ENCODE measurements around the gene LTC4S.

The LTC4S gene

DNA sequence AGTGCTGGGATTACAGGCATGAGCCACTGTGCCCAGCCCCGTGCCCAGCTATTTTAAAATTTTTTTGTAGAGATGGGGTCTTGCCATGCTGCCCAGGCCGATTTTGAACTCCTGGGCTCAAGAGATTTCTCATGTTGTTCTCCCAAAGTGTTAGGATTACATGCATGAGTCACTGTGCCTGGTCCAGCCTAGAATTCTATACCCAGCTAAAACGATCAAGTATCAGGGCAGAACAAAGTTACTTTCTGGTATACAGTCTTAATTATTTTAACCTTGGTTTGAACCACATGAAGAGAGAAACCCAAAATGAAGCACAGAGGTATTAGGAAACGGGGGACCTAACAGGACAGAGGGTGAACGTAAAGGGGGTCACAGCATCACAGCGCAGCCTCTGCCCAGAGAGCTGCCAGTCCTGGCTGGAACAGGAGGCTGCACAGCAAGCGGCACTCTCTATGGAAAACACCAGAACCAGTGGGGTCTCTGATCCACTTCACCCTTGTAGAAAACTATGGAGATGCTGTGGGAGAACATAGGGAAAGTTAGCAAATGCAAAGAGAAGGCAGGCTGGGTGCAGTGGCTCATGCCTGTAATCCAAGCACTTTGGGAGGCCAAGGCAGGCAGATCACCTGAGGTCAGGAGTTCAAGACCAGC is 37.2 kb downstream of the LTC4S start:
- Histone ChIP-seq H3K4me1 (ENCODE audit: low read depth, poor library complexity, severe bottlenecking) (no peaks in the 10 kb centered on the region), H3K27me3 (ENCODE audit: insufficient read depth, low read depth) (no peaks in the 10 kb centered on the region), H3K9ac (no peak overlapping the region), H3K79me2 (ENCODE audit: insufficient read depth, low read depth) (no peaks in the 10 kb centered on the region), H3K36me3 (ENCODE audit: insufficient read depth) (no peaks in the 10 kb centered on the region; the same call in 1 of the 2 replicates), H2AFZ (ENCODE audit: low read depth) (no peak overlapping the region), H3K27ac (no peak overlapping the region), H4K20me1 (ENCODE audit: insufficient read depth) (no peaks in the 10 kb centered on the region), H3K4me2 (no peak overlapping the region), H3K4me3 (IDR thresholded peaks at IDR 0.05; ENCODE audit: insufficient read depth, low read depth, low read length) (no peak overlapping the region)
- TF ChIP-seq, protein P1, sequence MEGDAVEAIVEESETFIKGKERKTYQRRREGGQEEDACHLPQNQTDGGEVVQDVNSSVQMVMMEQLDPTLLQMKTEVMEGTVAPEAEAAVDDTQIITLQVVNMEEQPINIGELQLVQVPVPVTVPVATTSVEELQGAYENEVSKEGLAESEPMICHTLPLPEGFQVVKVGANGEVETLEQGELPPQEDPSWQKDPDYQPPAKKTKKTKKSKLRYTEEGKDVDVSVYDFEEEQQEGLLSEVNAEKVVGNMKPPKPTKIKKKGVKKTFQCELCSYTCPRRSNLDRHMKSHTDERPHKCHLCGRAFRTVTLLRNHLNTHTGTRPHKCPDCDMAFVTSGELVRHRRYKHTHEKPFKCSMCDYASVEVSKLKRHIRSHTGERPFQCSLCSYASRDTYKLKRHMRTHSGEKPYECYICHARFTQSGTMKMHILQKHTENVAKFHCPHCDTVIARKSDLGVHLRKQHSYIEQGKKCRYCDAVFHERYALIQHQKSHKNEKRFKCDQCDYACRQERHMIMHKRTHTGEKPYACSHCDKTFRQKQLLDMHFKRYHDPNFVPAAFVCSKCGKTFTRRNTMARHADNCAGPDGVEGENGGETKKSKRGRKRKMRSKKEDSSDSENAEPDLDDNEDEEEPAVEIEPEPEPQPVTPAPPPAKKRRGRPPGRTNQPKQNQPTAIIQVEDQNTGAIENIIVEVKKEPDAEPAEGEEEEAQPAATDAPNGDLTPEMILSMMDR (conservative IDR thresholded peaks at IDR 0.05; ENCODE audit: low read depth, low read length): no peak

DNA sequence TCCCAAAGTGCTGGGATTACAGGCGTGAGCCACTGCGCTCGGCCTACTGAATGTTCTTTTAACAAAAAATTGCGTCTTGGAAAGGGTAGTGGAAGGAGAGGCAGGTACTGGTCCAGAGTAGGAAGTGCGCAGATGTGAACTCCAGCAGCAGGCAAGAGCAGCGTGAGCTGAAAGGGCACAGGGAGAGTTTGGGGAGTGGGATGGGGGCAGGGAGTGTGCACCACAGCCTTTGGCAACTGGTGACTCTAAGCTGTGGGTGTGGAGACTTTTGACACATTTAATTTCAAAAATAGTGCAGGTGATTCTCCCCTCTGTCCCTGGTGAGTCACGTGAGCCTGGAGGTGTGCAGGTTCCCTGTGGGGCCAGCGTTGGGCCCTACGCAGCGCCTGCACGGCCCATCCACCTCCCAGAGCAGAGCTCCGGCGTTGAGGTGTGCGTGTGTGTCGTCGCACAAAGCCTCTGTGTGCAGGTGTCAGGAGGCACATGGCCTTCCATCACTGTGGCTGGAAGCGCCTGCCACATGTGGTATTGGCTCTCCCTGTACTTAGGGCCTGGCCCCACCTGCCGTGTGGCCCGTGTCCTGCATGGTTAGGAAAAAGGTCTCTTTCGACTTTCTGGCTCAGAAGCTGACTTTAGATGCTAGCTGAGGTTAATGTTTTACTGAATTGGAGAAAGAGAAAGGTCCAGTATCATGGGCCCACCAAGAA is 38.4 kb downstream of the LTC4S start:
- H3K27me3 ChIP-seq (ENCODE audit: insufficient read depth, low read depth): no peaks in the 10 kb centered on the region
- H3K27ac ChIP-seq: no peak overlapping the region
- H3K4me1 ChIP-seq (ENCODE audit: low read depth, poor library complexity, severe bottlenecking): peaks cover 5% of the 10 kb centered on the region
- no peak overlapping the region for H3K4me2 ChIP-seq
- no peaks in the 10 kb centered on the region; the same call in 1 of the 2 replicates for H3K36me3 ChIP-seq (ENCODE audit: insufficient read depth)
- H4K20me1 ChIP-seq (ENCODE audit: insufficient read depth): no peaks in the 10 kb centered on the region
- TF ChIP-seq, protein P1 (conservative IDR thresholded peaks at IDR 0.05; ENCODE audit: low read depth, low read length): no peak
- no peak overlapping the region for H3K9ac ChIP-seq
- H2AFZ ChIP-seq (ENCODE audit: low read depth): no peak overlapping the region
- H3K4me3 ChIP-seq (IDR thresholded peaks at IDR 0.05; ENCODE audit: insufficient read depth, low read depth, low read length): no peak overlapping the region
- H3K79me2 ChIP-seq (ENCODE audit: insufficient read depth, low read depth): no peaks in the 10 kb centered on the region

DNA sequence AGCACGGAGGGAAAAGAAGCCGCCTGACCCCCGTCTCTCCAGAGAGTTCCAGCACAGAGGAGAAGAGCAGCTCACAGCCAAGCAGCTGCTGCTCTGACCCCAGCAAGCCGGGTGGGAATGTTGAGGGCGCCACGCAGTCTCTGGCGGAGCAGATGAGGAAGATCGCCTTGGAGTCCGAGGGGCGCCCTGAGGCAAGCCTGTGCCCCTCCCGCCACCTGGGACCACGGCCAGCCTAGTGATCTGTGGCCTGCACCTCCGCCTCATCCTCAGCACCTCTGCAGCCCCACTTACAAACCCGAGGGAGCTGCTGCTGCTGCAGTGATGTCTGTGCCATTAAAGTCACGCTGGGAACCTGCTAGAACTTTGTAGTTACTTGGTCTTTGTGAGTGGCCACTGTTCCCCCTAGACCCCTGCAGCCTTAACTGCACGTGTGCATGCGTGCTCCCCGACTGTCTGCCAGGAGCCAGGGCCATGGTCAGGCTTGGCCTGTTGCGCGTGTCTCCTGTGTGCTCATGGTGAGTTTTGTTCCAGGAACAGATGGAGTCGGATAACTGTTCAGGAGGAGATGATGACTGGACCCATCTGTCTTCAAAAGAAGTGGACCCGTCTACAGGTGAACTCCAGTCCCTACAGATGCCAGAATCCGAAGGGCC is 39.4 kb downstream of the LTC4S start:
- Histone ChIP-seq H4K20me1 (ENCODE audit: insufficient read depth) (no peaks in the 10 kb centered on the region), H3K27ac (no peak overlapping the region), H3K27me3 (ENCODE audit: insufficient read depth, low read depth) (no peaks in the 10 kb centered on the region), H3K4me1 (ENCODE audit: low read depth, poor library complexity, severe bottlenecking) (peaks cover 5% of the 10 kb centered on the region), H3K79me2 (ENCODE audit: insufficient read depth, low read depth) (no peaks in the 10 kb centered on the region), H3K4me3 (IDR thresholded peaks at IDR 0.05; ENCODE audit: insufficient read depth, low read depth, low read length) (no peak overlapping the region), H3K36me3 (ENCODE audit: insufficient read depth) (no peaks in the 10 kb centered on the region; the same call in 1 of the 2 replicates), H3K4me2 (no peak overlapping the region), H2AFZ (ENCODE audit: low read depth) (no peak overlapping the region), H3K9ac (no peak overlapping the region)
- TF ChIP-seq, protein P1 (conservative IDR thresholded peaks at IDR 0.05; ENCODE audit: low read depth, low read length): no peak

DNA sequence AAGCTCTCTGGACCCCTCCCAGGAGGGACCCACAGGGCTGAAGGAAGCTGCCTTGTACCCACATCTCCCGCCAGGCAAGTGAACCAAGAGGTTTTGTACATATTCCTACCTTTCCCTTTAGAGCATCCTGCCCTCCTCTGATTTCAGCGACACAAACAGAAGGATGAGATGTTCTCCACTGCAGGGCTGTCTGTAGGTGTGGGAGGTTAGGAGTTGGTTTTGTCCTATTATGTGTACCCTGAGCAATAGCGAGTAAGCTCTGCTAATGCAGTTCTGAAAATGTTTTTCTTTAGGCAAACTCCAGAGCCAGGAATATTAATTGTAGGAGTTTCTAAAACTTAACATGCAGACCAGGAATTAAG is 39.9 kb downstream of the LTC4S start:
- H2AFZ ChIP-seq (ENCODE audit: low read depth): no peak overlapping the region
- H3K4me1 ChIP-seq (ENCODE audit: low read depth, poor library complexity, severe bottlenecking): peaks cover 8% of the 10 kb centered on the region
- TF ChIP-seq, protein P1 (conservative IDR thresholded peaks at IDR 0.05; ENCODE audit: low read depth, low read length): no peak
- H3K4me2 ChIP-seq: no peak overlapping the region
- H3K27ac ChIP-seq: no peak overlapping the region
- no peaks in the 10 kb centered on the region for H3K27me3 ChIP-seq (ENCODE audit: insufficient read depth, low read depth)
- H3K79me2 ChIP-seq (ENCODE audit: insufficient read depth, low read depth): no peaks in the 10 kb centered on the region
- H3K9ac ChIP-seq: no peak overlapping the region
- H4K20me1 ChIP-seq (ENCODE audit: insufficient read depth): no peaks in the 10 kb centered on the region
- H3K36me3 ChIP-seq (ENCODE audit: insufficient read depth): no peaks in the 10 kb centered on the region; the same call in 1 of the 2 replicates
- H3K4me3 ChIP-seq (IDR thresholded peaks at IDR 0.05; ENCODE audit: insufficient read depth, low read depth, low read length): no peak overlapping the region
